Left renal cortex interstitium (tissue), 4 donors: ENCODE data around the gene SPACA5. TPM values are rescaled to one million over a fixed set of nuclear protein-coding genes. Genes with fewer than 3 reads are reported as not detected.
"Not testable (repeated sequence)": the region's sequence is repeated elsewhere in the genome, so short reads cannot be mapped to it uniquely, and the experiment has no call there.

Experiments used
- DNase-seq, 4 donors: peaks; one replicate each; pipeline ENCODE4 v3.0.0-alpha.2; 2013; ENCODE audit warnings: low read depth in 4 of 4, low spot score in 2 of 4, missing footprints in 1 of 4
- polyA plus RNA-seq, 4 donors: library from polyadenylated mRNA; unstranded; fragments of 120-200 nt; gene quantifications; one replicate each; pipeline ENCODE4 v1.2.1, GENCODE V29; 2013; ENCODE audit not compliant: insufficient read length in 4 of 4

SPACA5 gene
- under 1 TPM in 1 of 4 donors, not detected in 3; 0.62 TPM for polyA plus RNA-seq

DNA sequence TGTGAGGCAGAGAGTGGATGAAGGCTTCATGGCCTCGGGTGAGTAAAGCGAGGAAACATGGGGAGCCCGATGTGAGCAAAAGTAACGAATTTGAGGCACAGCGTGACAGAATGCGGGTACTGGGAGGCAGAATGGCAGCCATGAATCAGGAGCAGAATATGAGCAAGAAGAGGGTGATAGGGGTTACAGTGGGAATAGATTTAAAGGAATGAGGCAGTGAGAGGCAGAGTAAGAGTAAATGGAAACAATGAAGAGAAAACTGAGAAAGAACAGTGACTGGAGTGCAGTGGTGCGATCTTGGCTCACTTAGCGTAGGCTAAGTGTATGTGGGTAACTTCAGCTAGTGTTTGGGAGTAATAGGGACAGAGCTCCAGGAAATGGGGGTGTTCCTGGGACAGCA is at the start of gene SPACA5:
TSS of gene SPACA5 (plus strand) at position 301 of the 400 bp plus-strand sequence. CDS start 815 bp downstream, outside the sequence.
- not testable (repeated sequence) for DNase-seq

DNA sequence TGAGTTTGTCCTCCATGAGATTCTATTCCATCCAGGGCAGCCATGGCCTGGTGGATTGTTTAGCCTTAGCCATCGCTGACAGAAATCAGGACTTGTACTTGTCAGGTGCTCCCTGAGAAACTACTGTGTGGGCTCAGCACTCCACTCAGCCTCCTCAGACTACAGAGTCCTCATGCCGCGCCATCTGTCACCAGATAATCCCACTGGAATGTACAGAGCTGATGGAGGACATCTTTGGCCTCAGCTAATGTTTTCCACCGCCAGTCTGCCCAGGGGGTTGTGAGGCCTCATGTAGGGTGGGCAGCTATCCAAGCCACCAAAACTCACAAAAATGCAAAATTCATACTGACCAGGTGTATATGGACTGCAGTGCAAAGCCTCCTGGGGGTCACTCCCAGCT is 48.6 kb upstream of the SPACA5 start:
- DNase-seq: not testable (repeated sequence)

DNA sequence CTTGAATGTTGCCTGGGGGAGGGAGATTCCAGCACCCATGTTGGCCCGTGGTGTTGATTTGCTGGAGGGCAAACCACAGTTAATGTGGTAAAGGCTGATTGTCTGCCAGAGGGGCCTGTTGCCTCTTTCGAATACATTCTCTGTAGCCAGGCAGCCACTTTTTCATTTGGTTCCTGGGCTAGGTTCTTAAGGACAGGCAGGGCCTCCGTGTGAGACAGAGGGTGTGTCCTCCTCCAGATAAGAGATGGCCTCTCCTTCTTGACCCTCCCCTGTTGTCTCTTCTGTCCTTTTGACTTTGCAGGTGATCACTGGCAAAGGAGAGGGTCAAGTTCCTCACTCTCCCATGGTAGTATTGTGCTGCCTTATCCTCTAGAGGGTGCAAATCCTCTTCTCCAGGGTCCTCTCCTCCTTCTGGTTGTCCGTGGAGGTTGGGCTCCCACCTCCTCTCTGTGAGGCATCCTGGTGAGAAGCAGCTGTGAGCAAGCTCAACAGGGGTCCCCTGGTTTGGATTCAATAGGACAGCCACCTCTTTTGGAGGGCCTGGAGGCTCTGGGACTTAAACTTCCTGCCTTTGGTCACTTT is 47.9 kb upstream of the SPACA5 start:
- DNase-seq: no peak

DNA sequence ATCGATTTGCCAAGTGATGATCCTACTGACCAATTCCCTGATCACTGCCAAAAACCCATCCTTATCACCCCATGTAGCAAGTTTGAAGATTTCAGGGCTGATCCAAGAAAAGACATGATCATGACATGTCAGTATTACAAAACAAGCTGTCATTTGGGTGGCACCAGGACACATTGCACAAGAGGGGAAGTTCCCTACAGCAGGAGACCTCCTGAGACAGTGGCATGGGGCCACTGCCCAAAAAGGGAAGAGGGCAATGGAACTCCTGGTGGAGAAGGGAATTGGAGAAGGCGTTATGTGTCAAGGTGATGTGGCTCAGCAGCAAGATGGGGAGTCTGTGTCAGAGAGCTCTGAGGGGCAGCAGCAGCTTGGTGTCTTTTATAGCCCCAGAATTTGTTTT is 46.4 kb upstream of the SPACA5 start:
- DNase-seq: no peak

DNA sequence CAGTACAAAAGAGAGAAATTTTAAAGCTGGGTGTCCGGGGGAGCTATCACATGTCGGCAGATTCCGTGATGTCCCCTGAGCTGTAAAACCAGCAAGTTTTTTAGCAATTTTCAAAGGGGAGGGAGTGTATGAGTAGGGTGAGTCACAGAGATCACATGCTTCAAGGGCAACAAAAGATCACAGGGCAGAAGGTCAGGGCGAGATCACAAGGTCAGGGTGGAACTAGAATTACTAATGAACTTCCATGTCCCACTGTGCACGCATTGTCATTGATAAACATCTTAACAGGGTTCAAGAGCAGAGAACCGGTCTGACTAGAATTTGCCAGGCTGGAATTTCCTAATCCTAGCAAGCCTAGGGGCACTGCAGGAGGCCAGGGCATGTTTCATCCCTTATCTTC is 45.0 kb upstream of the SPACA5 start:
- DNase-seq: not testable (repeated sequence)

DNA sequence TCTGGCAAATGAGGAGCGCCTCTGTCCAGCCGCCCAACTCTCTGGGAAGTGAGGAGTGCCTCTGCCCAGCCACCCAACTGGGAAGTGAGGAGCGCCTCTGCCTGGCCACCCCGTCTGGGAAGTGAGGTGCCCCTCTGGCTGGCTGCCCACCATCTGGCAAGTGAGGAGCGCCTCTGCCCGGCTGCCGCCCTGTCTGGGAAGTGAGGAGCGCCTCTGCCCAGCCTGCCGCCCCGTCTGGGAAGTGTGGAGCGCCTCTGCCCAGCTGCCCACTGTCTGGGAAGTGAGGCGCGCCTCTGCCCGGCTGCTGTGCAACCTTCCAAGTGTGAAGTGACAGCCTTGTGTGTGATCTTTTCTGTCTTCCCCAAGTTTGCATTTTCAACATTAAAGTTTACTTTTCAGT is 41.3 kb upstream of the SPACA5 start:
- not testable (repeated sequence) for DNase-seq

DNA sequence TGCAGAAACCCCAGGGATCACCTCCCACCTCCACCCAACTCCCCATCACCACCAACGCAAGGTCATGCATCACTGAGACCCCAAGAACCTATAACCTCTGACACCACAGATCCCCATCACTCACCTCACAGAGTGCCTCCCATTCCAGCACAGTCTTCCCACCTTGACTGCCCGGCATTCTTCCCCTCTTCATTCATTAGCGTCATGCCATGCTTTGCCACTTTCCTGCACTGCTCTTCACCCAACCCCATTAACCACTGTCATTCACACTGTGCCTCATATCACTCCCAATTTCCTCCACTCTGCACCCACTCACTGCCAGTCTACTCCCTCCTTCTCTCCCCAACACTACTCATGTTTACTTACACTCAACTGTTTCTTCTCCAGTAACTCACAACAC is 33.6 kb upstream of the SPACA5 start:
- no peak for DNase-seq

DNA sequence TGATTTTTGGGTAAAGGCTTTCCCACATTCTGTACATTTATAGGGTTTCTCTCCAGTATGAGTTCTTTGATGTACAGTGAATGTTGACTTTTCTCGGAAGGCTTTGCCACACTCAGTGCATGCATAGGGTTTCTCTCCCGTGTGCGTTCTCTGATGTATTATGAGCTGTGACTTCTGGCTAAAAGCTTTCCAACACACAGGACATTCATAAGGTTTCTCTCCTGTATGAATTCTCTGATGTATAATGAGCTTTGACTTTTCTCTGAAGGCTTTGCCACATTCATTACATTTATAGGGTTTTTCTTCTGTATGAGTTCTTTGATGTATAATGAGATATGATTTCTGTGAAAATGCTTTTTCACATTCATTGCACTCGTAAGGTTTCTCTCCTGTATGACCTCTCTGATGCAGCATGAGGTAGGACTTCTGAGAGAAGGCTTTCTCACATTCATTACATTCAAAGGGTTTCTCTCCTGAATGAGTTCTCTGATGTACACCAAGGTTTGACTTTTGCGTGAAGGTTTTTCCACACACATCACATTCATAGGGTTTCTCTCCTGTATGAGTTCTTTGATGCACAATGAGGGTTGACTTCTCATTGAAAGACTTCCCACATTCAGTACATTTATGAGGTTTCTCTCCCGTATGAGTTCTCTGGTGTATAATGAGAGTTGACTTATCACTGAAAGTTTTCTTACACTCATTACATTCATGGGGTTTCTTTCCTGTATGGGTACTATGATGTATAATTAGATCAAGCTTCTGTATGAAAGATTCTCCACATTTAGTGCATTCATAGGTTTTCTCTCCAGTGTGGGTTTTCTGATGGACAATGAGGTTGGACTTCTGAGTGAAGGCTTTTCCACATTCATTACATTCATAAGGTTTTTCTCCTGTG is 30.3 kb upstream of the SPACA5 start:
- DNase-seq: no peak

DNA sequence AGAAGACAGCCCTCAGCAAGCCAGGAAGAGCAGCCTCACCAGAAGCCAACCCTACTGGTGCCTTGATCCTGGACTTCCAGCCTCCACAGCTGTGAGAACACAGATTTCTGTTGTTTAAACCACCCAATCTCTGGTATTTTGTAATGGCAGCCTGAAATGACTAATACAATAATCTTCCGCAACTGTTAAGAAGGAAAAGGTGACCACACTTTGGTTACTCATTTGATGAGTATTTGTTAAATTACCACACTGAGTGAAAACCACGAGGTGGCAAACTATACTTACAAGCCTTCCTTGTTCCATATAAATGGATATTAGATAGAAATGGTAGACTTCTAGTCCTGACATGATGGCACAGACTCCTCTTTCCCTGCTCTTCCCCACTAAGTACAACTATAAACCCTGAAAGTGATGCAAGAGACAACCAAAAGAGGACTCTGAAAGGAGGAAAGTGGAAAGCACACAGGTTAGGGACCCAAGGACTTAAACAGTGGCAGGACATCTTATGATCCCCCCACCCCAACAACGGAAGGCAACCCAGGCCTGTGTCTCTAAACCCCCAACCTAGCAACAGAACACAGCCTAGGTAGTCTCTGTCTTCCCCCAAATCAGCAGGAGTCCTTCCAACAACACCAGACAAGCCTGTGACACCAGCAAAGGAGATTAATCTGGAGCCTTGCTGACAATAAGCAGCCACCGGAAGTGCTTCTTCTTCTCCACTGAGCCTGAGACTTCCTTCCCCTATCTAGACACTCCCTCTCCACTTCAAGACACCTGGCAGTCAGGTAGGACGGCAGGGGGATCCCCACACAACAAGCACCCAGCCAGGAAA is 15.3 kb upstream of the SPACA5 start:
- no peak for DNase-seq

DNA sequence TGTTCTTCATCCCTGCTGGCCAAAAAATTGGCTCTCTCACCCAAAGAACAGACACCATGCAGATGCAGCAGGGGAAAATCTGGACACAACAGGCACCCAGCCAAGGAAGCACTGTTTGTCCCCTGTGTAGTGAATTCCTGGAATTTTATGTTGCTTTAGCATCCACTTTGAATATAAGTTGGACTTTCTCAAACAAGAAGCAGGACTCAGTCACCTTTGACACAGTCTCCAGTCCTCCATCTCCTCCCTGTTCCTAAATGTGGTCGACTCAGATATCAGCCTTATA is 14.8 kb upstream of the SPACA5 start:
- no peak for DNase-seq

DNA sequence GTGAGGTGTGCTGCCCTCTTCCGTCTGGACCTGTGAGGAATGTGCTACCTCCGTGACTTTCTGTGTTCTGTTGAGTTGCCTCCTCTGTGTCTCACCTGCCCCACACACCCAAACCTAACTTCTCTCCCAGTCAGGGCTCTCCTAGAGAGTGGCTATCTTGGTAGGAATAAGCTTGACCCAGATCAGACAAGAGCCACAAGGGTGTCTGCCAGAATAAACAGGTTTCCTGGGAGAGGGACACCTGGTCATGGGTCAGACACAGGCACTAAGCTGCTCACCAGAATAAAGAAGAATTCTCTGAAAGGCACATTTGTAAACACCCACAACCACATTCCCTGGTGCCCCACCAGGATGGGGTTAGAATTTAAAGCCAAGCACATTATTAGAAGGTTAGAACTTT is 14.1 kb upstream of the SPACA5 start:
- no peak for DNase-seq

DNA sequence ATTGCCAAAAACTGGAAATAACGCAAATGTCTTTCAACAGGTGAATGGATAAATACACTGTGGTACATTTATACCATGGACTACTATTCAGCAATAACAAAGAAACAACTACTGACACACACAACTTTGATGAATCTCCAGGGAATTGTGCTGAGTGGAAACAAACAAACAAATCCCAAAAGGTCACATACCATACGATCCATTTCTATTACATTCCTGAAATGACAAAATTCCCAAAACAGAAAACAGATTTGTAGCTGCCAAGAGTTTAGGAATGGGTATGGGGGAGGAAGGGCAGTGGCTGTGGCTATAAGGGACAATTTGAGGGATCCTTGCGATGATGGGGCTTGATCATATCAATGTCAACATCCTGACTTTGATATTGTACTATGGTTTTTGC is 5.5 kb upstream of the SPACA5 start:
- DNase-seq: no peak

DNA sequence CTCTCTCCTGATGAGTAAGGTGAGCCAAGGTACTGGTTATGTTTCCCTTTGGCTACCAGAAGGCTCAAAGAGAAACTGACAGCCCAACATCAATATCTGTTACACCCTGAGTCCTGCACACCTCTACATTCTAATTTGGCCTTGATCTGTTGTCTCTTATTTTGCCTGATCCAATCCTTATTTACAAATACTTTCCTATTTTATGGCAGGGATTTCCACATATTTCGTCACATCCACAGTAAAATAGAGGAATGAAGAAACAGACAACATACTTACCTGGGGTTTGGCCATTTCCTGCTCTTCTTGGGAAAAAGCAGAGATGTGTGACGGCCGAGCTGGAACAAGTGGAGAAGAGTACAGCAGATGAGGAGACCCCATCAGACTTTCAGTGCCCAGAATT is 4.5 kb upstream of the SPACA5 start:
- no peak for DNase-seq

DNA sequence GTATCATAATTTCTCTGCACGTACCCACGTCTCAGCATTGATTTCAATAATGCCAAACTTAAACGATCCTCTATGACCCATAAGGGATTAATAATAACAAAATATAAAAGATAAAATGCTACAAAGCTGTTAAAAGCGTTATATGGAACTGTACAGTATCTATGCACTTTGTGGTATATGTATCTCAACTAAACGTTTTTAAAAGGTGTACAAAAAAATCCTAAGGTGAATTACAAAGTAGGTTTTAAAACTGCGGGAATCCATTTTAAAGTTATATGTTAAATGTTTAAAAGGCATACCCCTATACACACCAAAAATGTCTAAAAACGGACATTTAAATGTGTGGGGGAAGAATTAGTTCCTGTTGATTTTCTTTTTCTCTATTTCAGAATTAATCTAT is 3.9 kb upstream of the SPACA5 start:
- DNase-seq: no peak

DNA sequence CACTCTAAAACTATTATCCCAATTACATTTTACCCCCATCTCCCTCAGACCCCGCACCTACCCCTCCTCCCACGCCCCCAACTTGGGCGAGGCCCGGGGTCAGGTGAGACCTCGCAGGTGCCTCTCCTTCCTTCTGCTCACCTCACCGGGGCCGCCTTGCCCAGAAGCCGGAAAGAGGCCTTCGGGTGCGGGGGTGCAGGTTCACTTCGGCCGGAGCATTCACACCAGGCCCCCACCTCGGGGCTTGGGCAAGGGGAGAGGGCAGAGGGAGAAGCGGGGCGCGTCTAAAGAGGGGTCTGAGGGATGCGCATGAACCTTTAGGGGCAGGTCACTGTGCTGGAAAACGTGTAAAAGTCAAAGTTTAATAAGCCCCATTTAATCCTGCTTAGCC is 3.4 kb upstream of the SPACA5 start:
- no peak for DNase-seq

DNA sequence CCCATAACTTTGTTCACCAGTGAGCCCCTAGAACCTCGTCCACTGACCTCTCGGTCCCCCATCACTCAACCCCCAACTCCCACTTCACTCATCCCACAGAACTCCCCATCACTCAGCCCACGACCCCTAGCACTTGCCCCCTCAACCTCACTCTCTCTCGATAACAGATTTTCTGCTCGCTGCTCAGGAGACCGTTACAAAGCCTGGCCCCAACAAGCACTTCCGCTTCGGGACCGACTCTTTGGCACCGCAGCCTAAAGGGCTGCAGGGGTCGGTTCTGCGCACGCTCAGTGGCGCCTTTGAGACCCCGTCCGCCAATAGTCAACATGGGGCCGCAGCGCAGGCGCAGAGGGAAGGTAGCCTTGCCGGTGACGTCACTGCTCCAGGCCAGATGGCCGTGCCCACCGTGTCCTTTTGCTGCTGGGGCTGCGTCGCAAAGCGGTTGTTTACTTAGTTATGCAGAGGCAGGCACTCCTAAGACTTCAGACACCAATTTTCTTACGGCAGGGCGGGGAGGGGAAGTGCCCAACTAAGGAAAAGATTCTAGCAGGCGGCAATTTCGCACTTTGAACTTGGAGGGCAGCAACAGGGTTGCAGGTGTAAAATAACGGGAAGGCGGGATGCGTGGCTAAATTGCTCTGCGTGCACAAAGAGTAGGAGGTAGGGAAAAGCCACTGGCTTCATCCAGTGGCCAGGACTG is 2.9 kb upstream of the SPACA5 start, which contains the start of gene ZNF182:
TSS of gene ZNF182 (minus strand) at position 232 of the 700 bp plus-strand sequence. CDS start 1,380 bp downstream, outside the sequence.
- peak in 3 of 4 donors; percentile 74 to 84 (median 76) for DNase-seq

DNA sequence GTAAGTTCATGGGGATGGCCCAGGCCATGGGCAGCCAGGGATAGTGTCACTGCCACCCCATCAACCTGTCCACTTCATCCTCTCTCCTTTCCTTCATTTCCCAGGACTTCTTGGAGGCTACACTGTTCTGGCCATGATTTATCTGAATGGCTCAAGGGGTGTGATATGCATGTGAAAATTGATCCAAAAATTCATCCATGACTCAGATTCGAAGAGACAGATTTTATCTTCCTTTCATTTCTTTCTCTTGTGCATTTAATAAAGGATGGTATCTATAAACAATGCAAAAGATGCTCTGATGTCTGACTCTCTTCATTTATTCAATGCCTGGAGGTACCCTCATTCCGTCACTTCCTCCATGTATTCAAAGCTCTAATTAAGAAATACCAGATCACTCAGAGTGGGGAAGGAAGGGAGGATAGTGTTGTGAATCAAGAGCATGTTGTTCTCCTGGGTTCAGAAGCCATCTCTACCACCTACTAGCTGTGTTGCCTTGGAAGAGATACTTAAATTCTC is 2.7 kb downstream of the SPACA5 start:
- DNase-seq: not testable (repeated sequence)

DNA sequence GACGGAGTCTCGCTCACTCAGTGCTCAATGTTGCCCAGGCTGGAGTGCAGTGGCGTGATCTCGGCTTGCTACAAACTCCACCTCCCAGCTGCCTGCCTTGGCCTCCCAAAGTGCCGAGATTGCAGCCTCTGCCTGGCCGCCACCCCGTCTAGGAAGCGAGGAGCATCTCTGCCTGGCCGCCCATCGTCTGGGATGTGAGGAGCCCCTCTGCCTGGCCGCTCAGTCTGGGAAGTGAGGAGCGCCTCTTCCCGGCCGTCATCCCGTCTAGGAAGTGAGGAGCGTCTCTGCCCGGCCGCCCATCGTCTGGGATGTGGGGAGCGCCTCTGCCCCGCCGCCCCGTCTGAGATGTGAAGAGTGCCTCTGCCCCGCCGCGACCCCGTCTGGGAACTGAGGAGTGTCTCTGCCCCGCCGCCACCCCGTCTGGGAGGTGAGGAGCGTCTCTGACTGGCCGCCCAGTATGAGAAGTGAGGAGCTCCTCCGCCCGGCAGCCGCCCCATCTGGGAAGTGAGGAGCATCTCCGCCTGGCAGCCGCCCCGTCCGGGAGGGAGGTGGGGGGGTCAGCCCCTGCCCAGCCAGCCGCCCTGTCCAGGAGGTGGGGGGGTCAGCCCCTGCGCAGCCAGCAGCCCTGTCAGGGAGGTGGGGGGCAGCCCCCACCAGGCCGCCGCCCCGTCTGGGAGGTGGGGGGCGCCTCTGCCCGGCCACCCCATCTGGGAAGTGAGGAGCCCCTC is 10.0 kb downstream of the SPACA5 start:
- not testable (repeated sequence) for DNase-seq

DNA sequence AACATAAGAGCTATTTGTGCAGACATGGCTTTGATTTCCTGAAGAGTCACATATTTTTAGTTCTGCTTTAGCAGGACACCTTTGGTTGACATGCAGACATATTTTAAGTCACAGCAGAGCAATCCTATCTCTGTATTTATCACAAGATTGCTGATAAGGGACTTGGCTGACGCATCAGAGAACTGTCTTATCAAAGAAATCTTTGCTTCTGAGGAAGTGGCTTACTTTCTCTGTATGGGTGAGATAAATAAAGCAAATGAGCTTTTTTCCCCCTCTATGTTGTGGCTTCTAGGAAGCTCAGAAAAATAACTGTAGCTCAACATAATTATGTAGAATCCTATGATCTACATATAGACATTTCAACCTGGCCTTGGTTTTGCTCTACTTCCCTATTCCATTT is 13.1 kb downstream of the SPACA5 start:
- DNase-seq: not testable (repeated sequence)

DNA sequence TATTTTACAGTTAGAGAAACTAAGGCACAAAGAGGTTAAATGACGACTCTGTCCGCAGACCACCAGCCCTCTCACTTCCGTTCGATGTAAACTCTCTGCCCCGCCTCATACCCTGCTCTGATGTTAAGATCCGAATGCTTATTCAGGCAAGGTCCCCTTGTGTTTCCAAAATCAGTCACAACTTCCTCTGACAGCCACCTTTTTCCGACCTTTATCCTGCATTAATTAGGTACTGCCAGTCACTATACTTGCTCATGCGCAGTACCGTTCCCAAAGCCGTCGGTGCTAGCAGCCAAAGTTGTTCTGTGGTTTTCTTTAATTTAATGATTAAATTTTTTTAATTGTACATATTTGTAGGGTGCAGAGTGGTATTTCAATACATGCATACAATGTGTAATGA is 13.7 kb downstream of the SPACA5 start:
- not testable (repeated sequence) for DNase-seq
